NK-92 treated with Interleukin-12 subunit alpha and Interleukin-12 subunit beta, amount 100 ng/mL, for 24 hours (cell line): ENCODE results near the gene TSC2.

Source experiments
- DNase-seq: peaks from one replicate; lab custom pipeline; 2025; lab: John Stamatoyannopoulos, UW

The TSC2 gene

GRCh38 chr16:2047330-2048115 is at the start of gene TSC2, which contains the start of gene NTHL1:
Gene TSC2 (plus strand): TSS chr16:2047985. CDS start chr16:2048616, 631 bp downstream.
Gene NTHL1 (minus strand): TSS chr16:2047834. CDS start chr16:2047823, 11 bp downstream.
- peak; percentile 93 for DNase-seq

- DNase-seq: no peak
Measured at GRCh38 chr16:1998360-1998835, 49.4 kb upstream of the TSC2 start.

- DNase-seq: no peak
Measured at GRCh38 chr16:1998852-1999801, 48.7 kb upstream of the TSC2 start.

DNA sequence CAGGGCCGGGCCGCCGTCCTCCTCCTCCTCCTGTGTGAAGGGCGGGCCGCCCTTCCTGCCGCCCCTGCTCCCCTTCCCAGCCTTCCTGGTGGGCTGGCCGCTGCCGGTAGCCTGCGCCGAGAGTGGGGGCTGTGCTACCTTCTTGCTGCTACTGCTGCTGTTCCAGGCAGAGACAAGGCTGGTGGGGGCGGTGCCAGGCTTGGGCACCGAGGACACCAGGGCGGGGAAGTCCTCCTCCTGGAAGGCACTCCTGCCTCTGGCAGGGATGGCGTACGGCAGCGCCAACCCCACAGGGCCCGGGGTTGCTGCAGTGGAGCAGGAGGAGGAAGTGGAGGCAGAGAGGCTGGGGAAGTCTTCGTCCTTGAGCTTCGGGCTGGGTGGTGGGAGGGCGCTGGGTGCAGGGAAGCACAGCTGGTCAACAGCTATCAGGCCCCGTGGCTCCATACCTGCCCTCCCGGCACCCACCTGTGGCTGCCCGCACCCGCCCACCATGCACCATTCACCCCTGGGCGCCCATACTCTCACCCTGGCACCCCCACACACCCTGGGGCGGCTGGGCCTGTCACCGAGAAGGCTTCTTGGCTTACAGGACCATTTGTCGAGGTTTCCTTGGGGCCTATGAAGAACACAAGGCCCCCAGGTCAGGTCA is 47.8 kb upstream of the TSC2 start:
- DNase-seq: no peak

DNA sequence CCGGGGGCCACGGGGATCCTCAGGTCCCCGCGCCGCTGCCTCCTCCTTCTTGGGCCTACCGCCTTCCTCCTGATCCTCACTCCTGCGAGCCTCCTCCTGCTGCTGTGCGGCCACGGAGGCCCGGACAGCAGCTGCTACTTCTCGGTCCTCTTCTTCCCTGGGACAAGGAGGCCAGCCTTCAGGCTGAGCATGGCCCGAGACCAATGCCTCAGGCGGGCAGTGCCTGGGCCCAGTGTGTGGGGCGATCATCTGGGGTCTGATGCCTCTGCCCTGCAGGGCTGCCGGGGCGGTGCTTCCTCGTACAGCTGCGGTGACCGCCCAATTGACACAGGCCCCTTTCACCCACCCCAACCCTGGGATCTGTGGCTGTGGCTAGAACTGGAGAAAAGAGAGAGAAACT is 46.8 kb upstream of the TSC2 start:
- no peak for DNase-seq

DNA sequence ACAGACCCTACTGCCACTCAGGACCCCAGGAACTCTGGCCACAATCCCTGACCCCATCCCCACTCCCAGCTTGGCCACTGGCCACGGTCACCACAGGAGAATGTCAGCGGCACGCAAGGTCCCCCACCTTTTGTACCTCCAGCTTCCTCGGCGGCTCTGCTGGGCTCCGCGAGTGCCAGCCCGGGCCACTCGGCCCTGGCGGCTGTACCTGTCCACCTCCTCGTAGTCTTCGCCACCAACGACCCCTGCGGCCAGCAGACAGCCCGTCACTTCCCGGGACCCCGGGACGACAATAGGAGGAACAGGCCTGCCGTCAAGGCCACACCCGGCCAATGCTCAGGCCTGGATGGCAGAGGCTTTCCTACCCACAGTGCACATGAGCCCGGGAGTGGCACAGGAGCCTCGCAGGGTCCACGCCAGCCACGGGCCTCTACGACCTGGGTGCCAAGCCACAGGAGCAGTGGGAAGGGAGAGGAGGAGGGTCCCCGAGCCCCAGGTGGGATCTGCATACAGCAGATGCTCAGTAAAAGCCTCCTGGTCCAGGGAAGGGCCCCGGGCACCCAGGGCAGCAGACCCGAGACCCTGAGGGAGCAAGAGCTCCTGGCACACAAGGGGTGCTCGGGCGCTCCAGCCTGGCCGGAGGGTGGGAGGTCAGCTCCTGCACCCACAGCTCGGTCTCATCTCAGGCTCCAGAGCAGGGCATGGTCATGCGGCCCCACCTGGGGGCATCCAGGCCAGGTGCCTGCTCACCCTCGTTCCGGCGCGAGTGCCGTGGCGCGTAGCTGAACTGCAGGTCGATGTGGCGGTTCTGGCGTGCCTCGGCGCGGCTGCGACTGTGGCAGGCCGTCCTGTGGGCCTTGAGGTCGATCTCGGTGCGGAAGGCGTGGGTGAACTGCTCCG is 46.1 kb upstream of the TSC2 start:
- no peak for DNase-seq

GRCh38 chr16:2002406-2003230 is 45.2 kb upstream of the TSC2 start:
- no peak for DNase-seq

- DNase-seq: no peak
Measured at GRCh38 chr16:2003231-2003826, 44.5 kb upstream of the TSC2 start.

GRCh38 chr16:2003827-2004641 is 43.8 kb upstream of the TSC2 start:
- peak; percentile 25 for DNase-seq

GRCh38 chr16:2004795-2005517 is 42.8 kb upstream of the TSC2 start:
- no peak for DNase-seq

- no peak for DNase-seq
Measured at GRCh38 chr16:2005646-2006045, 42.1 kb upstream of the TSC2 start.

GRCh38 chr16:2006317-2006716 is 41.5 kb upstream of the TSC2 start:
- DNase-seq: no peak

DNA sequence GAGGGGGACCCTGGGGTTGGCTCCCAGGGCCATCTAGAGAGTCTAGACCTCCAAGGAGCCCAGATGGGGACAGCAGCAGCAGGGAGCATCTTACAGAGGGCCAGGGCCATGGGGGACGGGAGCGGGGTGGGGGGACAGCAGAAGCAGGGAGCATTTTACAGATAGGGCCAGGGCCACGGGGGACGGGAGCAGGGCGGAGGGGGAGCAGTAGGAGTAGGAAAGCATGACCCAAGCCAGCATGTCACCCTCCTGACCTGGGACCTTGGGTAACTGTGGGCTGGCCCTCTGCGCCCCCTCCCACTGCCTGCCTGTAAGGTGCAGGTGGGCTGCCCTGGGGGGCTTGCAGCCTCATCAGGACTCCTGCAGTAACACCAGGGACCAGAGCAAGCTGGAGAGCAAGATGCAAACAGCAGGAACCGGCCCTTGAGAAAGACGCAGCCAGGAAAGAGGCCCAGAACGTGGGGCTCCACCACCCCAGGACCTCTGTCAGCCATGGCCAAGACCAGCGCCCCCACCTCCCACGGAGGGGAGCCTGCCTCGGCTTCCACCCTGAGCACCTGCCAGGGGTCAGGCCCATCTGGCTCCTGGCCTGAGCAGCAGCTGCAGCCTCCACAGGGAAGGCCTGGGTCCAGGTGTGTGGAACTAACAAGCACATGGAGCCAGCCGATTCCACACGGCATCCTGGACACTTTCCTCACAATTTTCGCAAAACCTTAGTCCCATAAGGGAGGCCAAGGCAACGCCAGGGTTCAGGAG is 40.5 kb upstream of the TSC2 start:
- no peak for DNase-seq

DNA sequence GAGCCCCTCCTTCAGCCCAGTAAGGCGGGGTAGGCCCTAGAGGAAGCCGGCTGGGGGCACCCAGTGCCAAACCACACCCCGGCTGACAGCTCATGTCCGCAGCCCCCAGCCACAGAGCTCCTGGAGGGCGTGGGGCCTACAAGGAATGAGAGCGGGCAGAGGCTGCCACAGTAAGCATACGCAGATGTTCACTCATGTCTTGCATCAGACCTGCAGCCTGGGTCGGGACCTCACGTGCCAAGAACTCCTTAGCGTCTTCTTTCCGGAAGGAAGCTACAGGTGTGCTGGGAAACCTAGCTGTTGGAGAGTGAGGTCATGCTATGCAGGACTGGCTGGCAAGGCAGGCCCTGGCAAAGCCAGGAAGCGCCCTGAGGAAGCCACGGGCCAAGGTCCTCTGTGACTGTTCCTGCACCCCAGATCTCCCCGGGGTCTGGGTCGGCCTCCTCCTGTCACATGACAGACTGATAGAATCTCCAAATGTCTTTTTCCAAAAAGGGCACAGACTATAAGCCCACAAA is 39.7 kb upstream of the TSC2 start:
- no peak for DNase-seq

DNA sequence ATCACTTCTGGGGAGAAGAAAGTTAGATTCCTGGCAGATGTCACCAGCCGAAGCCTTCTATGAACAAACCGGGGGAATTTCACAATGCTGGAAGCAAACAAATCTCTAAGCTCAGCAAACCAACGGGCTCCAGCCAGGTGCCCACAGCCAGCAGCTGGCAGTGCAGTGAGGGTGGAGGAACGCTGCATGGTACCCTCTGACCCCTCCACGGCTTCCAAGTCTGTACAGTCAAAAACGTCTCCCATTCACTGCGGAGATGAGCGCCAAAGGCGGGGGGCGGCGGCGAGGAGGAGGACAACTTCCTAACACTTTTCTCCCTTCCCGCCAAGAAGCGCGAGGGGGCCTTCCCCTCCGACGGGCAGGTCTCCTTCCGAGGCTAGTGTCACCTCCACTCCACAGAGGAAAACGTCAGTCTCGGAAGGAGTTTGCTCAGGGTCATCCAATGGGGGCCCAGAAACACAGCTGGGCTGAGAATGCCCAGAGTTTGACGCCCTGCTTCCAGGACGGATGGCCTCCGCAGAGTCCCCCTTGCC is 39.1 kb upstream of the TSC2 start:
- no peak for DNase-seq

GRCh38 chr16:2009164-2009711 is 38.5 kb upstream of the TSC2 start:
- no peak for DNase-seq
